Measurements from ENCODE around the gene KRT38.

Gene KRT38

DNA sequence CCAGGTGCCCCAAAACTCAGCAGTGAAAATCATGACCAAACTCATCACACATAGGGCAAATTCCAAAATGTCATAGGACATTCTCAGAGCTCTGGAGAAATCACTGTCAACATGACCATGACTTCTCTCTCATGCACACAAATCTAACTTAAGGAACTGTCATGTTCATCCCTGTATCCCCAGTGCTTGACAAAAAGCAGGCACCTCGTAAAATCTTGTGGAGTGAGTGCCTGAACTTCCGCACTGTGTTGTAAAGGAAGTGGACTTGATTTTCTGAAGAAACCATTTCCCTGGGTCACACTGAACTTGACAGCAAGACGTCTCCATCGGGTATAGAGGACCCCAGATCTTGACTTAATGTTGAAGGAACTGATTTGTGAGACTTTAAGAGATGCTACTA, 19.2 kb downstream of the KRT38 start:
- DNase-seq (ENCODE audit: low read depth), result no peak

DNA sequence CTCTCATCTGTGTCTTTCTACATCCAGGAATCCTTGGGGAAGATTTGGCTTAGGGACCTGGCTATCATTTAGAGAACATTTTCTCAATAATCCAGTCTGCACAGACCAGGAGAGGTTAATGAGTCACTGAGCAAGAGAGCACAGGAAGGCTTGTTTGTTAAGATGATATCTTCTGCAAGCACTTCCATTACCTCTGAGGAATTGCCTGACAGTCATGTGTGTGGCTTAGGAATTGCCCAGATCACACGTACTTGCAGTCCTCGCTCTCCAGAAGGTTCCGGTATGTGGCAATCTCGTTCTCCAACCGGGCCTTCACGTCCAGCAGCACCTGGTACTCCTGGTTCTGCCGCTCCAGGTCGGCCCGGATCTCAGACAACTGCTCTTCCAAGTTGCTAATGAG, 19.7 kb downstream of the KRT38 start:
- DNase-seq (ENCODE audit: low read depth), result no peak

DNA sequence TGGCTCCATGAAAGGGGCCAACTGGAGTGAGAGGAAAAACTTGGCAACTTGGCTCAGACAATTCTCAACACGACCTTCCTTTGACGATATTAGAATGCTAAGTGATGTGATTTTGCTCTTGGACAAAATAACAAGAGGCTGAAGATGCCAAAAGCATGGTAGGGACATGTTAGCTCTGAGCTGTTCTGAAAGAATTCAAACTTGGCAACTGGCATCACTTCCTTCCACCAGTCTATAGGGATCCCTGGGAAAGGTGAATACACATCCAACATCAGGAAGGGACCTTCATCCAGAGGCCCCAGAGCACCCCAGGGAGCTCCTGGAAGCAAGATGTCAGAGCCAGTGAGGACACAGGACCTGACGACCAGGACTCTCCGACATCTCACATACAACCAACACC, 20.6 kb downstream of the KRT38 start:
- DNase-seq (ENCODE audit: low read depth), result no peak

DNA sequence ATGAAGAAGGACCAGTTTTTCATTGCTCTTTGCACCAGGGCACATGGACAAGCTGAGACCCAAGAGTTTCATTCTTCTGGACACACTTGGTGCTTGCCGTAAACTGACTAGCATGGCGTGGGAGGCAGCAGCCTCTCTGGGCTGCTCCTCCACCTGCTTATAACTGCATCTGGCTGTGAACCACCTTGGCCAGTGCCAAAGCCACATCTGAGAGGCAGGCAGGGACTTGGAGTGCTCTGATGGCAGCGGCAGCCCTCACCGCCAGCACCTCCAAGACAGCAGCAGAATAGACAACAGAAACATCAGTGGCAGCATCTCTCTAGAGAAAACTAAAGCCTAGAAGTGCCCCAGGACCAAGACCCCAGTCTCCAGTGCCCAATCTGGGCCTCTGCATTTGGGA, 21.1 kb downstream of the KRT38 start:
- no peak for DNase-seq (ENCODE audit: low read depth)

DNA sequence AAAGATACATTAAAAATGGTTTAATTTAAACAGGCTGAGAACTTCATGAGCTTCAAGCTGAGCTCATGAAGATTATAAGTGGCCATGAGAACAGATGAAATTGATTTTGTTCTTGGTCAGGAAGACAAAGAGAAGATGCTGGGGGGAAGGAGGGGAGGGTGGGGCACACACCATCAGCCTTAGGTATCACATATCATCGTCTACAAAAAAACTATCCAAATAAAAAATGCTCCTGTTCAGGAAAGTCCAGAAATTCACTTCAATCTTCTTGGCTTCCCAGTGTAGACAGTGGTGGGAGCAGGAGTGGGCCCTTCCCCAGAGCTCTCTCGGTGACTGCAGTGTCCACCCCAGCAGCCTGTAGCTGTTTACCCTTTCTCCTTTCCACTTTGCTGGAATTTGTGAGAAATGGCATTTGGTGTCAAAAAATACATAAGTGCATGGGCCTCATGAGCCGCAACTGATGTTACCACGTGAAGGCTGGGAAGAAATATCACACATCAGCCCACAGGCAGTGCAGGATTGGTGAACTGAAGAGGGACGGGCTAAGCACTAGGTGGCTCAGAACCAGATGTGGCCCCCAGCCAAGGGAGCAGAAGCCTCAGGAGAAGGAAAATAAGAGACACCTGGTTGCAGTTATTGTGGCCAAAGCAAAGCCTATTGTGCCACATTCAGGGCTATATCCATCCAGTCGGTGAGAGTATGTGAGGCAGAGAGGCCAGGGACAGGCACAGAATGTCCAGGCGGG, 22.5 kb downstream of the KRT38 start:
- DNase-seq (ENCODE audit: low read depth), result no peak

DNA sequence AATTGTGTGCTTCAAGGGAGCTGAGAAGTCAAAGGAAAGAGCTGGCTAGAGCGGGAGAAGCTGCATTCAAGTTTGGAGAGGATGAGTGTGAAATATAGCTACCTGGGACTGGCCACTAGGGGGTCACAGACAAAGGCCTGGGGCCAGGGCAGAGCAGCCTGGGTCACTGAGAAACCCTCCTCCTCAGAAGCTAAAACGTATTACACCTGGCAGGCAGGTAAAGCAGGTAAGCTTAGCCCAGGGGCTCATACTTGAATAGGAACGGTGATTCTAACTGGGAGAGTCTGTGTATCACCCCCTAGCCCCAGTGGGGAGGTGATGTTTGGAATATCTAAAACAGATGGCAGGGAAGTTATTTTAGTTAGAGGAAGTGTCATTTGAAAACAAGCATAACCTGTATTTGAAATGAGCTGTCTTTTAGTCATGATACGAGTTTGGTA, 23.2 kb downstream of the KRT38 start:
- no peak for DNase-seq (ENCODE audit: low read depth)

DNA sequence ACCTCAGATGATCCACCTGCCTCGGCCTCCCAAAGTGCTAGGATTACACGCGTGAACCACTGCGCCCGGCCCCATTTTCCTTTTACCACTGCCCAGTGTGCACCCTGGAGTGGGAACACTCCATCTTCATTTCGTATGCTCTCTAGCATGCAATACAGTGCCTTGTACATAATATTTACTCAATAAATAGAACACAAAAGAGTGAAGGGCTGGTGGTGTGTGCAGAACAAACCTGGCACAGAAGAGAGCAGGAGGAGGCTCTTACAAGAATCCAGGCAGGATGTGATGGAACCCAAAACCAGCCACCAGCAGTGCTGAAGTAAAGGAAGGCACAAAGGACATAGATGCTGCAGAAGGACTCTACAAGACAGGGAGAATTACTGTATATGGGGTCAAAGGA, 23.7 kb downstream of the KRT38 start:
- no peak for DNase-seq (ENCODE audit: low read depth)

DNA sequence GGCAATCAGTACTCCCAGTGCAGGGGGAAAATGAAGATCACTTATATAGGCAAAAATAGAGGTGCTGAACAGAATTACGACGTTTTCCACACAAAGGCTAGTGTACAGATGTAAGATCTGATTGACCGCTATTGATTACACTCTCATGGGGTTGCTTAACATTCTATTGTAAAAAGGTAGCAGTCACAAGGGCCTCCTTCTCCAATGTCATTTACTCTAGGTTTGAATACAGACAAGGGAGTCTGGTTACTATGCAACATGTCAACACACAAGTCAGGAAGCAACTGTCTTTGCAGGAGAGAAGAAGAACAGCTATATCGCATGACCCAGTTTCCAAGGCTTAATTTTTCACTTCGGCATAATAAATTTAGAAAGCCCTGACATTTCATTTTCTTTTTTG, 24.3 kb downstream of the KRT38 start:
- DNase-seq (ENCODE audit: low read depth), result no peak

DNA sequence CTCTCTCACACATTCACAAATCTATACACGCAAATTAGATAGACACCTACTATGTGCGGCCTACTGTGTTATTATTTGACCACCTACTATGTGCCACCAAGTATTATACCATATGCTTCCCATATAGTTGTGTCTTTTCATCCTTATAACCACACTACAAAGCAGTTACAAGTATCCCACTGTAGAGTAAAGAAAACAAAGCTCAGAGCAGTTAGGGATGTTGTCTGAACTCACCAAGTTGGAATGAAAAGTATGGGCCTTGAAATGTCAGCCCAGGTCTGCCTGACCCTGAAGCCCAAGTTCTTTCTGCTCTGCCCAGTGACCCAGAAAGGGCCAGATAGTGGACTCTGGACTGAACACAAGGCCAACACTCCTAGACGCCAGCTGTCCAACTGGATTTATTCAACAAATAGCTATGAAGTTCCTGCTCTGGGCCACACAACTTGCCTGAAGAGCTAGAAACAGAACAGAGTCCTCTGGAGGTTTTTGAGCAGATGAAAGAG, 24.9 kb downstream of the KRT38 start:
- DNase-seq (ENCODE audit: low read depth), result no peak

DNA sequence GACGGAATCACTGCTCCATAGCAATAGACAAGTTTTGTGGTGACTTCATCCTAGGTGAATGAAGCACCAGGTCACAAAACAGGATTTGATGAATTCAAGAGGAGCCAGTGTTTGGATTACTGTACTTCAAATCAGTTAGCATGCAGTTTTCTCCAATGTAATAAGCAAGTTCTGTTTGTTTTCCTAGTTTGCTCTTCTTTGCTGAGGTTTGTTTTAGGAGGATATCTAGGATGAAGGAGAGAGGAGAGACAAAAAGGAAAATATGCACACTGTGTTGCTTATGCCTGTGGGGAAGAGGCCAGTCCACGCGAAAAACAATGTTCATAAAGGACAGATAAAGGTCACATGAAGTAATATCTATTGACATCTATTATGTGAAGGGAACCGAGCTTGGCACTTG, 25.4 kb downstream of the KRT38 start:
- DNase-seq (ENCODE audit: low read depth), result no peak

DNA sequence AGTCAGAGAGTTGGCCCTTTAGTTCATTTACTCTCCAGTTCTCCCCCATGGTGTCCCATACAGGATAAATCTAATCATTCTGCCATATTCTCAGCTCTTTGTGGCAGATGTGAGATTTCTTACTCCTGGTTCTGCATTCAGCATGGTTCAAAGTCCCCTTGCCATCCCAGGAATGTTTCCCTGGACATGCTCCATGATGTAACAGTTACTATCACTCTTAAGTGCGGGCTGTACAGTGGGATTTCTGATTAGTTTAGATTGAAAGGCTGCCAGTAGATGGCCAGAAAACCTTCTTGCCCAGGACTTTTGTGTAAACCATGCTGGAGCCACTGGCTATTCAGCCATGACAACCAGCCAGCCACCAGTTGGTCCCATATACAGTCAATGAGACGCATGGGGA, 26.8 kb downstream of the KRT38 start:
- DNase-seq (ENCODE audit: low read depth), result no peak

DNA sequence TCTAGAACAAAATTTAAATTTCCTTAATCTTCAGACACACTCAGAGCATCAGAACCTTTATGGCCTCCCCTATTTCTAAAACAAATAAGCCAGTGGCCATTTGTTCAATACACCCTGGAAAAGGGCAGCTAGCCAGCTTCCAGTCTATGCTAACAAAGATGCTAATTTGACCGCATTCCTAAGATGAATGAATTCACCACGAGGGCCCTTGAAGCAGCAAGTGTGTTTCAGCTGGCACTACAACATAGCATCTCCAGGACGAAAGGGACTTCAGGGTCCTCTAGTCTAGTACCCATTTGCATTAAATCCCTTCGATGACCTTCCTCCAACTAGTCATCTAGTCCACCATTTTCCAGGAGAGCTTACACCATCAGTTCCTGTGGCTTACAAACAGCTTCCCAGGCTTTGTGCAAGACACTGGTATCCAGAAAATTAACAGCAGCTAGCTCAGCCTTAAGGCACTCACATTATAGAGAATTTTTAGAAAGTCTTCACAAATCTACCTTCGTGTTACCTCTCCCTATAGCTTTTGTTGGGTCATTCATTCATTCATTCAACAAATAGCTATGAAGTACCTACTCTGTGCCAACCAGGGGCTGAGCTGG, 27.3 kb downstream of the KRT38 start:
- no peak for DNase-seq (ENCODE audit: low read depth)

DNA sequence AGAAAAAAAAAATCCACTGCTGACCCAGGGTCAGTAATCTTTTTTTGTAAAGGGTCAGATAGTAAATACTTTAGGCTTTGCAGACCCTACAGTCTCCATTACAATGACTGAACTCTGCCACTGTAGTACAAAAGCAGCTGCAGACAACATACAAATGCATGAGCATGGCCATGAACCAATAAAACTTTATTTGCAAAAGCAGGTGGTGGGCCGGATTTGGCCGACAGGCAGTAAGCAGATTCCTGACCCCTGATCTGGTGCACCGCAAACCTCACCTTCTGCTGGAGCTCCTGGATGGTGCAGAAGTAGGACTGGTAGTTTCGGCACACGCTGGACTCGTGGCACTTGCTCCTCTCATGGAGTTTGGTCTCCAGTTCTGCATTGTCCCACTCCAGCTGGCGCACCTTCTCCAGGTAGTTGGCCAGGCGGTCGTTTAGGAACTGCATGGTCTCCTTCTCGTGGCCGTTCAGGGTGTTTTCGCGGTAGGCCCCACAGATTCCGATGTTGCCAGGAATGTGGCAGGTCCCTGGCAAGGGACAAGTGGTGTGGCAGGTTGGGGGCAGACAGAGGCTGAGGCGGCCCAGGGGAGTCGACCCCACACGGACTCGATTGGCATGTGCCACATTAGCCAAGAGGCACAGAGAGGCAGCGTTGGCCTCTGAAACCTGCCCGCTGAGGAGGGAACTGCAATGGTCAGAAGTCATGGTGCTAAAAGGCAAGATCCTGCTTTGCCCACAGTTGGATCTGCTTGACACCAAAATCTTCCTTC, 29.5 kb downstream of the KRT38 start:
- DNase-seq (ENCODE audit: low read depth), result no peak

DNA sequence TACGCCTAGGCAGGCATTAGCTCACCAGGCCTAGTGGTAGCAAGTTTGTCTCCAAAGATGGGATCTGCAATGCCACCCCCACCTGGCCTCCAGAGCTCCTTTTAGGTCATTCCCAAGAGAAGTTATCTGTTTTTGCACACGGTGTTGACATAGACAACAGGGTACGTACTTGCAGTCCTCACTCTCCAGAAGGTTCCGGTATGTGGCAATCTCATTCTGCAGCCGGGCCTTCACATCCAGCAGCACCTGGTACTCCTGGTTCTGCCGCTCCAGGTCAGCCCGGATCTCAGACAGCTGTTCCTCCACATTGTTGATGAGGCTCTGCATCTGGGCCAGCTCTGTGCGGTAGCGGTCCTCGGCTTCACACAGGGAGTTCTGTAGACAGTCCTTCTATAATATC, 33.6 kb downstream of the KRT38 start:
- DNase-seq (ENCODE audit: low read depth), result no peak

DNA sequence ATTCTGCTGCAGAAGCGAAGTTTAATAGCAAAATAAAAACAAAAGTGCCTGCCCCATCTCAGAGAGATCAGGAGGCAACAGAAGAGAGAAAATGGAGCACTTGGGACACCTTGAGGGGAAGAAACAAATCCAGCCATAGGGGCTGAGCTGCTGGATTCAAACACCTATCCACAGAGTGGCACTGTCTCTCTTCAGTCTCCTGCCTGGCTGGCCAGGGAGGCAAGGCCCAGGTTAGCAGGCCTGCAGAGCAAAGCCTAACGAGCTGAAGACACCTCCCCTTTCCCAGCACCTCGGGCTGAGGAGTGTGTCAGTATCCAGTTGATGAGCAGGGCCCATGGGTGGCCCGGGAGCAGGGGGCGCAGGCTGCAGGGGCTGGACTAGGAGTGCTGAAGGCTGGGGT, 34.6 kb downstream of the KRT38 start:
- DNase-seq (ENCODE audit: low read depth), result no peak

DNA sequence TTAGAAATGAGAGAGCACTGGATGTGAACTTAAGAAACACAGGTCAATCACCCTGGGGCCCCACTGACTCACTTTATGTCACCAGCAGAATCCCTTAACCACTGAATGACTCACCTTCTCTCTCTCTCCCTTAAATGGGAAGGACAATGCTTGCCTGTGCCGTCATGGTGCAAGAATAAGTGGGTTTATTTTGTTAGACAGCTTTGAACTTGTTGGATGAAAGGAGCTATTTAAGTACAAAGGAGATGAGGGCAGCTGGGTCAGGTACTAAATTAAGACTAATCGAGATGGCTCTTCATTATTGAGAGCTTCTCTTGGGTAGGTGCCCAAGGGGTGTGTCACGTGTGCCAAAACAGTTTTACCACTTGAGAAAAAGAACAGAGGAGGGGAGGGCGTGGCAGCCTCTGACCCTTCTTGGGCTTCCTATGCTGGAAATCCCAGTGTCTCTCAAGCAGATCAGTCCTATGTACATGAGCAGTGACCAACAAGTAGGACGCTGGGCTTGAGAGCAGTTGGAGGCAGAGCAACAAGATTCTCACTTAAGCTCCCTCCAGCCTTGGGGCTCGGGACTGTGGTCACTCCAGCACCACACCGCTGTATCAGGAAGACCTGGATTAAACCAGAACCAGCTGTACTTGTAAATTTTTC, 36.6 kb downstream of the KRT38 start:
- DNase-seq (ENCODE audit: low read depth), result peak; percentile 61

DNA sequence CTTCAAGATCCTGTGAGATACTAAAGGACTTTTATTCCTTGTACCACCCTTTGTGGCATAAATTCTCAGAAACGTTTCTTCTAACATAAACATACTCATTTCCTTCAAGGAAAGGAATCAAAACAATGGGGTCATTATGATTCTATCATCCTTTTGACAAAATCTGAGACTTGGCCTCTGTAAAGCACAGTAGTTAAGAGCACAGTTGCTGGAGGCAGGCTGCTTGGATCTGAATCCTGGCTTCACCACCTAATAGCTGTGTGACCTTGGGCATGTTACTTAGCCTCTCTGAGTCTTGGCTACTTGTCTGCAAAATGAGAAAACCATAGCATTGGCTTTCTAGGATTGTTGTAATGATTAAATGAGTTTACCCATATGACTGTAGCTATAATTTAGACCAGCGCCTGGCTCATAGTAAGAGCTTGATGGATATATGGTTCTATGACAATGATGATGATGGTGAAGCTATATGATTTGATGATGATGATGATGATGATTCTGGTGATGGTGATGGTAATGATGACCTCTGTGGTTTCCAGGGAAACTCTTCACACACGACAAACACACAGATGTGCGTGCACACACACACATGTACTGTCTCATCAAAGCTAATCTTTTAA, 37.3 kb downstream of the KRT38 start:
- no peak for DNase-seq (ENCODE audit: low read depth)

DNA sequence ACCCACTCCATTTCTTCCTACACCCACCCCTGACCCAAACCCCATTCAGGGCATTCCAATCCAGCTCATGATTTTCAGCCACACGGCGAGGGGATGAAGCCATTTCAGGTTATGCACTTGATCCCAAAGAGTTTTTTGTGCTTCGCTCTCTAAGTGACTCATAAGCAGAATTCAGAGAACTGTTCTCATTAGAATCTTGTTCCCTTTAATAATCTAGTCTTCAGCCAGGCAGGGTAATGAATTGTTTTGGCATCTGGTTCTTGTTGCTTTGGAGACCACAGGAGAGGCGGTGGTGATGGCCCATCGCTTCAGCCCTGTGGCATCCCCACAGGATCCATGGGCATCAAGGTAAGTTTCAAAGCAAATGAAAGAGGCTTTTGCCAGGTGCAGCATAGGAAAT, 38.6 kb downstream of the KRT38 start:
- no peak for DNase-seq (ENCODE audit: low read depth)

DNA sequence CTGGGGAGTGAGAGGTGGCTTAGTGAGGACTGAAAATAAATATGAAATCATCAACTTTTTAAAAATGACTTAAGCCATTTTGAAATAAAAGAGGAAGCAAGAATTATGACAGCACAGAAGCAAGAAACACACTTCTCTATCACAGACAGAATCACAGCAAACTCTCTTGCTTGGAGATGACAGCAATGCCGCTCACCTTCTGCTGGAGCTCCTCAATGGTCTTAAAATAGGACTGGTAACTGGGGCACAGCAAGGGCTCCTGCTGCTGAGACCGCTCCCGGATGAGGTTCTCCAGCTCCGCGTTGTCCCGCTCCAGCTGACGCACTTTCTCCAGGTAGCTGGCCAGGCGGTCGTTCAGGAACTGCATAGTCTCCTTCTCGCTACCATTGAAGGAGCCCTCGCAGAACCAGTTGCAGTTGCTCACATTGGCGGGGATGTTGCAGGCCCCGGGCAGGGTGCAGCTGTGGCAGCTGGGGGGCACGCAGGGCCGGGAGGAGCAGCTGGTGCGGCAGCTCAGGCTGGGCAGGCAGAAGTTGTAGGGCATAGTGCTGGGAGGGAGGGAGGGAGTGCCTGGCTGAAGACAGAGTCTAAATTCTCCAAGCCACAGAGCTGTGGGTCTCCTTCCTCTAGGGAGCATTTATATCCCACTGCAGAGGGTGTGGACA, 43.7 kb downstream of the KRT38 start, which contains the start of gene KRT31:
Gene KRT31, minus strand, starts transcription at position 613 of the 665 bp plus-strand sequence. Its CDS starts 69 bp downstream, at position 544.
- DNase-seq (ENCODE audit: low read depth), result no peak

DNA sequence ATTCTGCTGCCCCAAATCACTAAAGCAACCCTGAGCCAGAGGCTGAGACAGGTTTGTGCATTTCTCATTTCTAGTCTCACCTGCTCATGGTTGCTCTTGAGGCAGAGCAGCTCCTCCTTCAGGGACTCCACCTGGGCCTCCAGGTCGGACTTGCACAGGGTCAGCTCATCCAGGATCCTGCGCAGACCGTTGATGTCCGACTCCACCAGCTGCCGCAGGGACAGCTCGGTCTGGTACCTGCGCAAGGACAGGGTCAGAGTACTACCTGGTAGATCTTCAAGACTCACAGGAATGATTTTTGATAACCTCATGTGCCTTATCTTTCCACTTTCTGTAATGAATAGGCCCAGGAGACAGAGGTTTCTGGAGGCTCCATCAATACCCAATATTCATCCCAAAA, 44.4 kb downstream of the KRT38 start:
- DNase-seq (ENCODE audit: low read depth), result no peak

DNA sequence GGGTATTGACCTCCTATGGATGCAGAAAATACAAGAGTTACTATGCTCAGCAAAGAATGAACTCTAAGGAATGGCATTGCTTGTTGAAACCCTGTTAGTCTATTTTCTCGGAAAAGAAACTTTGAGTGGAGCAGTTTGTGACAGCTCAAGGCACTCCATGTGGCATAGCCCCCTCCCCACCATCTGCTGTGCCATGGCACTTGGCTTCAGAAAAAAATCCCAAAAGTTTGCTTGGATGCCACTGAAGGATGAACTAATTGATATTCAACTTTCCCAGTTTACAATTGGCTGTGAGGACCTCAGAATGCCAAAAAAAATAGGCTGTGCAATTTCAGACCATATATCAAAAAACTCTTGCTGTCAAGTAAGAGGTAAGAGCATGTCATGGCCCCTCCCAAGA, 45.2 kb downstream of the KRT38 start:
- DNase-seq (ENCODE audit: low read depth), result no peak
